HuH-7.5 (cell line): ENCODE results near the gene UBASH3A.
"Not testable (repeated sequence)": the region's sequence is repeated elsewhere in the genome, so short reads cannot be mapped to it uniquely, and the experiment has no call there.

Source experiments
- DNase-seq: peaks from one replicate; pipeline ENCODE4 v3.0.0; 2011; ENCODE audit warnings: low spot score

The UBASH3A gene

GRCh38 chr21:42468491-42469131 lies 64.9 kb downstream of the UBASH3A start:
- DNase-seq = no peak

GRCh38 chr21:42469272-42469671 lies 65.6 kb downstream of the UBASH3A start:
- DNase-seq = no peak

- DNase-seq = not testable (repeated sequence)
Measured at GRCh38 chr21:42469726-42470125, 66.0 kb downstream of the UBASH3A start.

- no peak for DNase-seq
Measured at GRCh38 chr21:42471206-42471605, 67.5 kb downstream of the UBASH3A start.

GRCh38 chr21:42471716-42472330 lies 68.1 kb downstream of the UBASH3A start:
- DNase-seq = no peak

- no peak for DNase-seq
Measured at GRCh38 chr21:42472521-42472920, 68.8 kb downstream of the UBASH3A start.

GRCh38 chr21:42473498-42474042 lies 69.9 kb downstream of the UBASH3A start:
- DNase-seq = no peak

- peak; percentile 55 for DNase-seq
Measured at GRCh38 chr21:42474043-42474831, 70.5 kb downstream of the UBASH3A start.

GRCh38 chr21:42475036-42475435 lies 71.3 kb downstream of the UBASH3A start:
- DNase-seq = no peak

- no peak for DNase-seq
Measured at GRCh38 chr21:42475526-42476387, 72.1 kb downstream of the UBASH3A start.

- DNase-seq = no peak
Measured at GRCh38 chr21:42476388-42477331, 73.0 kb downstream of the UBASH3A start.

GRCh38 chr21:42478504-42478903 lies 74.8 kb downstream of the UBASH3A start:
- no peak for DNase-seq

- DNase-seq = no peak
Measured at GRCh38 chr21:42479582-42479981, 75.9 kb downstream of the UBASH3A start.

GRCh38 chr21:42480736-42481135 lies 77.0 kb downstream of the UBASH3A start:
- DNase-seq = no peak

- DNase-seq = no peak
Measured at GRCh38 chr21:42481169-42481568, 77.5 kb downstream of the UBASH3A start.

GRCh38 chr21:42484966-42485365 lies 81.3 kb downstream of the UBASH3A start:
- no peak for DNase-seq

- DNase-seq = no peak
Measured at GRCh38 chr21:42486072-42486471, 82.4 kb downstream of the UBASH3A start.

- no peak for DNase-seq
Measured at GRCh38 chr21:42486531-42486930, 82.8 kb downstream of the UBASH3A start.

- DNase-seq = no peak
Measured at GRCh38 chr21:42489006-42489563, 85.4 kb downstream of the UBASH3A start.

- DNase-seq = no peak
Measured at GRCh38 chr21:42489991-42490390, 86.3 kb downstream of the UBASH3A start.
